Measurements from ENCODE around the gene MAST3. TPM values are rescaled to one million over a fixed set of nuclear protein-coding genes. Genes with fewer than 3 reads are reported as not detected.

Gene MAST3
- total RNA-seq, 1 experiment from 2014 or later: 2.6 TPM

GRCh38 chr19:18110609-18111232 is 13.1 kb downstream of the MAST3 start:
- no peak for DNase-seq (ENCODE audit: low read depth)

- DNase-seq (ENCODE audit: low read depth): peak; percentile 71
These were observed 15.5 kb downstream of the MAST3 start for GRCh38 chr19:18112989-18113478.

GRCh38 chr19:18113827-18114226 is 16.2 kb downstream of the MAST3 start:
- no peak for DNase-seq (ENCODE audit: low read depth)

GRCh38 chr19:18114483-18114882 is 16.9 kb downstream of the MAST3 start:
- DNase-seq (ENCODE audit: low read depth): no peak

- DNase-seq (ENCODE audit: low read depth): no peak
These were observed 19.8 kb downstream of the MAST3 start for GRCh38 chr19:18117364-18117691.

- peak; percentile 63 for DNase-seq (ENCODE audit: low read depth)
These were observed 20.3 kb downstream of the MAST3 start for GRCh38 chr19:18117692-18118378.

GRCh38 chr19:18118420-18119012 is 20.9 kb downstream of the MAST3 start:
- DNase-seq (ENCODE audit: low read depth): no peak

- no peak for DNase-seq (ENCODE audit: low read depth)
These were observed 21.6 kb downstream of the MAST3 start for GRCh38 chr19:18119013-18119716.

GRCh38 chr19:18119717-18120105 is 22.1 kb downstream of the MAST3 start:
- no peak for DNase-seq (ENCODE audit: low read depth)

GRCh38 chr19:18120127-18120526 is 22.5 kb downstream of the MAST3 start:
- DNase-seq (ENCODE audit: low read depth): no peak

GRCh38 chr19:18121166-18121565 is 23.6 kb downstream of the MAST3 start:
- DNase-seq (ENCODE audit: low read depth): no peak

- DNase-seq (ENCODE audit: low read depth): no peak
These were observed 24.8 kb downstream of the MAST3 start for GRCh38 chr19:18122424-18122823.

- DNase-seq (ENCODE audit: low read depth): no peak
These were observed 25.6 kb downstream of the MAST3 start for GRCh38 chr19:18122860-18123795.

- no peak for DNase-seq (ENCODE audit: low read depth)
These were observed 26.2 kb downstream of the MAST3 start for GRCh38 chr19:18123819-18124218.

GRCh38 chr19:18126097-18126496 is 28.5 kb downstream of the MAST3 start:
- DNase-seq (ENCODE audit: low read depth): no peak

GRCh38 chr19:18128044-18128443 is 30.5 kb downstream of the MAST3 start:
- peak; percentile 59 for DNase-seq (ENCODE audit: low read depth)

GRCh38 chr19:18128805-18129204 is 31.2 kb downstream of the MAST3 start:
- no peak for DNase-seq (ENCODE audit: low read depth)

GRCh38 chr19:18130523-18131242 is 33.1 kb downstream of the MAST3 start:
- DNase-seq (ENCODE audit: low read depth): no peak

- DNase-seq (ENCODE audit: low read depth): no peak
These were observed 34.4 kb downstream of the MAST3 start for GRCh38 chr19:18131841-18132596.
